ENCODE results near the gene FAM193A. TPM values are rescaled to one million over a fixed set of nuclear protein-coding genes. Genes with fewer than 3 reads are reported as not detected.
A peak's percentile ranks its signal among the peaks of the same experiment; 100 is the strongest.

FAM193A gene
- total and polyA plus RNA-seq, 12 donors = 7.5 to 20.6 (median 15.9) TPM

GRCh38 chr4:2753436-2753835, 217.0 kb downstream of the FAM193A start:
- intact Hi-C loops (cut with DNase I) = loop anchor here in 3 of 10 donors (10.0 kb wide), 3 partner anchors 181 to 291 kb away; no protein-coding TSS in a partner anchor
- DNase-seq = no peak
- 67 to 70% methylated on average over 4 of the region's 4 CpGs for whole genome bisulfite sequencing, 2 donors
- peaks cover 0 to 21% (median 0%) of the 10 kb centered on the region in 9 donors for H3K36me3 ChIP-seq
- no peak for ATAC-seq
- no peak for TF ChIP-seq CTCF (IDR thresholded peaks at IDR 0.05)
- H3K27ac ChIP-seq = peak overlapping the region in 3 of 10 donors; percentile 3 to 40 (median 23)
- no peak overlapping the region for H3K4me3 ChIP-seq
- H3K9me3 ChIP-seq = no peaks in the 10 kb centered on the region
- peaks cover 2 to 47% (median 22%) of the 10 kb centered on the region in 9 donors for H3K4me1 ChIP-seq
- H3K27me3 ChIP-seq = no peaks in the 10 kb centered on the region

GRCh38 chr4:2754848-2755819, 218.7 kb downstream of the FAM193A start:
- intact Hi-C loops (cut with DNase I) = loop anchor here in 5 of 10 donors (5.0 to 10.0 kb wide), 5 partner anchors 180 to 290 kb away; partner anchors contain the start of genes GRK4 (in 1 of the 5) and NOP14 (in 1 of the 5)
- 61% methylated on average over 23 of the region's 23 CpGs for WGBS, 2 donors
- Histone ChIP-seq H3K9me3 (no peaks in the 10 kb centered on the region), H3K36me3 (peaks cover 0 to 17% (median 0%) of the 10 kb centered on the region in 9 donors), H3K4me3 (peak overlapping the region; percentile 72 to 99 (median 88)), H3K27ac (peak overlapping the region in 9 of 10 donors; percentile 76 to 98 (median 91)), H3K4me1 (peaks cover 2 to 44% (median 22%) of the 10 kb centered on the region in 9 donors), H3K27me3 (no peaks in the 10 kb centered on the region)
- ATAC-seq (peak in 3 of 8 donors; percentile 1 to 16 (median 2)), DNase-seq (no peak)
- TF ChIP-seq CTCF (IDR thresholded peaks at IDR 0.05) = no peak

- ATAC-seq = peak; percentile 76 to 93 (median 90)
- intact Hi-C loops (cut with DNase I) = loop anchor here in 5 of 10 donors (5.0 to 10.0 kb wide), 5 partner anchors 179 to 289 kb away; partner anchors contain the start of genes GRK4 (in 1 of the 5) and NOP14 (in 1 of the 5)
Observed at GRCh38 chr4:2755821-2756690, 219.6 kb downstream of the FAM193A start, which contains the start of gene TNIP2. Gene TNIP2 (minus strand): TSS chr4:2756336. CDS start chr4:2756289, 47 bp downstream.

More at GRCh38 chr4:2755821-2756690, 219.6 kb downstream of the FAM193A start, which contains the start of gene TNIP2:
- peak; percentile 89 to 92 for DNase-seq
- no peaks in the 10 kb centered on the region for H3K9me3 ChIP-seq
- H3K27me3 ChIP-seq = no peaks in the 10 kb centered on the region
- peak in 8 of 9 donors; percentile 8 to 65 (median 37) for TF ChIP-seq CTCF (IDR thresholded peaks at IDR 0.05)
- peaks cover 0 to 17% (median 0%) of the 10 kb centered on the region in 9 donors for H3K36me3 ChIP-seq
- H3K4me1 ChIP-seq = peaks cover 1 to 36% (median 17%) of the 10 kb centered on the region in 9 donors
- H3K4me3 ChIP-seq = peak within 1 kb of the TSS; percentile 72 to 99 (median 88)
- H3K27ac ChIP-seq = peak within 1 kb of the TSS; percentile 70 to 98 (median 90)
- WGBS, 2 donors = 0 to 1% methylated on average over 28 to 87 of the region's 96 CpGs

Measured in heart right ventricle (tissue), 16 donors.